Activated effector memory CD4-positive, alpha-beta T cell treated with Interleukin-2 at 50 U/mL for 16 hours (primary cell): ENCODE data around the gene BANF1.
A peak's percentile ranks its signal among the peaks of the same experiment; 100 is the strongest.

Experiments
- DNase-seq: peaks from one replicate; pipeline ENCODE4 v3.0.0-alpha.2; 2020

The BANF1 gene

GRCh38 chr11:66042227-66042995 lies 40.1 kb downstream of the BANF1 start:
- no peak for DNase-seq

- no peak for DNase-seq
Measured at GRCh38 chr11:66042996-66043906, 40.9 kb downstream of the BANF1 start.

GRCh38 chr11:66044757-66045156 lies 42.5 kb downstream of the BANF1 start:
- no peak for DNase-seq

- peak; percentile 72 for DNase-seq
Measured at GRCh38 chr11:66045177-66045639, 42.9 kb downstream of the BANF1 start.

- no peak for DNase-seq
Measured at GRCh38 chr11:66046901-66047300, 44.6 kb downstream of the BANF1 start.

GRCh38 chr11:66047541-66048365 lies 45.5 kb downstream of the BANF1 start:
- DNase-seq, result no peak

GRCh38 chr11:66048547-66049323 lies 46.4 kb downstream of the BANF1 start, which contains the start of gene GAL3ST3:
GAL3ST3 (minus strand) TSS chr11:66049161; CDS start chr11:66045415, 3,746 bp downstream.
- DNase-seq, result no peak

- DNase-seq, result no peak
Measured at GRCh38 chr11:66050581-66051231, 48.4 kb downstream of the BANF1 start.

- no peak for DNase-seq
Measured at GRCh38 chr11:66051371-66051765, 49.1 kb downstream of the BANF1 start.

GRCh38 chr11:66051766-66052663 lies 49.7 kb downstream of the BANF1 start, which contains the start of gene SF3B2:
SF3B2 (plus strand) TSS chr11:66052364; CDS start chr11:66052385, 21 bp downstream.
- DNase-seq, result peak; percentile 96

- no peak for DNase-seq
Measured at GRCh38 chr11:66052664-66052982, 50.3 kb downstream of the BANF1 start.
